Psoas muscle (tissue), 8 donors: Measurements from ENCODE around the gene PCMTD2. TPM values are rescaled to one million over a fixed set of nuclear protein-coding genes. Genes with fewer than 3 reads are reported as not detected.
A peak's percentile ranks its signal among the peaks of the same experiment; 100 is the strongest.
"Not testable (repeated sequence)": the region's sequence is repeated elsewhere in the genome, so short reads cannot be mapped to it uniquely, and the experiment has no call there.

ENCODE experiments used
- ATAC-seq, 4 donors: fragments of 200-7000 bp; cut with Tn5 transposase; one replicate each; pipeline ENCODE4 v1.9.1; 2020; ENCODE audit warnings: moderate library complexity in 3 of 4, mild to moderate bottlenecking in 2 of 4
- DNase-seq, 2 donors: peaks; one replicate each; pipeline ENCODE4 v3.0.0-alpha.2; 2020
- H3K27ac ChIP-seq: fragments of 200-600 bp; one replicate; pipeline ENCODE4 v1.8.0; 2022
- H3K27me3 ChIP-seq, 3 donors: fragments of 200-600 bp in 1 of 3; one replicate each; pipeline versions ENCODE4 v1.6.1 to v1.8.0; 2013 to 2022; ENCODE audit warnings: low read length in 2 of 3, mild to moderate bottlenecking in 2 of 3, moderate library complexity in 1 of 3; ENCODE audit not compliant: insufficient read depth in 3 of 3
- H3K36me3 ChIP-seq, 2 donors: fragments of 200-600 bp in 1 of 2; one replicate each; pipeline versions ENCODE4 v1.6.1 to v1.8.0; 2013 to 2022; ENCODE audit warnings: low read depth in 1 of 2, mild to moderate bottlenecking in 1 of 2, moderate library complexity in 1 of 2; ENCODE audit not compliant: insufficient read depth in 1 of 2
- H3K4me1 ChIP-seq: fragments of 200-600 bp; one replicate; pipeline ENCODE4 v1.8.0; 2022
- H3K4me3 ChIP-seq: fragments of 200-600 bp; one replicate; pipeline ENCODE4 v1.8.0; 2022; ENCODE audit warnings: mild to moderate bottlenecking
- H3K9me3 ChIP-seq: fragments of 200-600 bp; one replicate; pipeline ENCODE4 v1.8.0; 2022
- WGBS, 3 donors: extraction: QIAGEN DNeasy Blood & Tissue Kit; methylation state at CpG; one replicate each; pipeline versions ENCODE4 v1.1.6 to v1.1.7; 2013; 5-methylcytosine and 5-hydroxymethylcytosine counted together
- intact Hi-C, 2 donors: fragments of 100-400 bp; cut with DNase I; formaldehyde crosslinking; loops; one replicate each; pipeline versions ENCODE4 v1.11.0 to v1.14.2; 2022
- polyA plus RNA-seq, 3 donors: library from polyadenylated mRNA; stranded (reverse); fragments of 200-250 nt; gene quantifications; one replicate each; pipeline ENCODE4 v1.2.3, GENCODE V29; 2013
- total RNA-seq, 4 donors: library from RNA; stranded (reverse); fragmentation: NEBNext Ultra II Directional in 2 of 4; extraction: Animal tissue kit (Norgen Biotek cat#: 25700) in 2 of 4; gene quantifications; one replicate each; pipeline versions ENCODE4 v1.2.1 to v1.2.4, GENCODE V29; 2021 to 2023
- donor health status: healthy with polysubstance abuse.
- donor health status: DM: no; HTN: no; CAD: no; lungs with moderate emphysema.
- donor health status: Bipolar disorder and iron deficiency.
- donor health status: healthy.
- donor health status: DM: yes; HTN: yes; CAD: no.
- donor health status: DM: no; HTN: no; CAD: no.
- donor health status: DM: no; HTN: no; CAD: no.
- donor health status: DM: yes; HTN: yes; CAD: no.

Gene PCMTD2
- total and polyA plus RNA-seq, 7 donors, result 11.7 to 47.3 (median 37.8) TPM

DNA sequence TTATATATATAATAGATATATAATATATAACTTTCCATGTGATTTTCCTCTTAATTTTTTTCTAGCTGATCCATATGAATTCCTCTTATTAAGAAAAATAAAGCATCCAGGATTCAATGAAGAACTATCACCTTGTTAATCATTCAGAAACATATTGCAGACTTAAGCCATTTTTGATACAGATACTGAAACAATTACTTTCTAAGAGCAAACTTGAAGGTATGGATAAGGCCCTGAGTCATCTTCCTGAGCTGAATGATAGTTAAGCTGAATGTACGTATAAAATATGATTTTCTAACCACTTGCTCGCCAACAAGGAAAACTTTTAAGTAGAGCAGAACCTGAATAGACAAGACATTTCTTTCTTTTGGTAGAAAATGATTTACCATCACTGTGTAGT, 47.5 kb downstream of the PCMTD2 start:
- H3K27me3 ChIP-seq, H3K27ac ChIP-seq, DNase-seq, H3K4me1 ChIP-seq, H3K36me3 ChIP-seq, H3K4me3 ChIP-seq, H3K9me3 ChIP-seq, ATAC-seq, intact Hi-C loops: not testable (repeated sequence)
- WGBS, 3 donors, result 75 to 88% (median 78%) methylated on average over 1 of the region's 2 CpGs

DNA sequence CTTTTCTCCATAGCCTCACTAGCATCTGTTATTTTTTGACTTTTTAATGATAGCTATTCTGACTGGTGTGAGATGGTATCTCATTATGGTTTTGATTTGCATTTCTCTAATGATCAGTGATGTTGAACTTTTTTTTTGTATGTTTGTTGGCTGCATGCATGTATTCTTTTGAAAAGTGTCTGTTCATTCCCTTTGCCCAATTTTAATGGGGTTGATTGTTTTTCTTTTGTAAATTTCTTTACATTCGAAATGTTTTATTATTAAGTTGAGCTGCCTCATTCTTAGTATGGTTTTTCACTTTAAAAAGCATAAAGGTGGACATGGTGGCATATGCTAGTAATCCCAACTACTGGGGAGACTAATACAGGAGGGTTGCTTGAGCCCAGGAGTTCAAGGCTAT, 58.2 kb downstream of the PCMTD2 start:
- H3K4me1 ChIP-seq, intact Hi-C loops, H3K27me3 ChIP-seq, H3K4me3 ChIP-seq, DNase-seq, H3K36me3 ChIP-seq, ATAC-seq, H3K27ac ChIP-seq, H3K9me3 ChIP-seq: not testable (repeated sequence)
- 52 to 62% (median 54%) methylated on average over 1 of the region's 1 CpG for WGBS, 3 donors

DNA sequence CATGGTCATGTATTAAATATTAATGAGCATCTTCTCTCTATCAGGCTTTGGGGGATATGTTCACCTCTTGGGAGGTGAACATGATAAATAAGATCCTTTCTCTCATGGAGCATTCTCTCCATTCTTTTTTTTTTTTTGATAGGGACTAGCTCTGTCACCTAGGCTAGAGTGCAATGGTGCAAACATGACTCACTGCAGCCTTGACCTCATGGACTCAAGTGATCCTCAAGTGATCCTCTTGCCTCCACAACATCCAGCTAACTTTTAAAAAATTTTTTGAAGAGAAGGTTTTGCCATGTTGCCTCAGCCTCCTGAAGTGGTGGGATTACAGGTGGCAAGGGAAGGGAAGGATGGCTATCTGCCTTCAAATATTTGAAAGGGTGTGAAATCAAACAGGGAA, 59.8 kb downstream of the PCMTD2 start:
- ATAC-seq, result not testable (repeated sequence)

DNA sequence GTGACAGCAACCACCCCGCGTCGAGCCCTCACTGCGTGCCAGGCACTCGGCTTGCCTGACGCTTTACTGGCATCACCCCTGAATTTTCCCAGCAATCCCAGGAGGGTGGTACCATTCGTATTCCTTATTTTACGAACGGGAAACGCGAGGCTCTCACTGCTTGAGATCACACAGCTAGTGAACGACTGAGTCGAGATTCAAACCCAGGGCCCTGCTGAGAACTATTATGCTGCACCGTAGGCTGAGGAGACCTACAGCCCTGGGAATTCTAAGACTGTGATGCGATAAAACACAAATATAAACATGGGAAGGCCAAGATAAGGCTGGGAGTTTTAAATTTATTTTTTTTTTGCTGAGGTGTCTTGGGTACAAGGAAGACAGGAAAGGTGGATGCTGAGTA, 60.3 kb downstream of the PCMTD2 start:
- H3K27me3 ChIP-seq, H3K9me3 ChIP-seq, DNase-seq, intact Hi-C loops, H3K36me3 ChIP-seq, H3K4me1 ChIP-seq, H3K27ac ChIP-seq, ATAC-seq, H3K4me3 ChIP-seq: not testable (repeated sequence)
- 45 to 53% (median 50%) methylated on average over 8 to 9 of the region's 15 CpGs for WGBS, 3 donors

More for the DNA sequence above, 59.8 kb downstream of the PCMTD2 start:
- H3K27ac ChIP-seq, DNase-seq, H3K9me3 ChIP-seq, H3K36me3 ChIP-seq, intact Hi-C loops, H3K4me1 ChIP-seq, H3K27me3 ChIP-seq, H3K4me3 ChIP-seq: not testable (repeated sequence)

DNA sequence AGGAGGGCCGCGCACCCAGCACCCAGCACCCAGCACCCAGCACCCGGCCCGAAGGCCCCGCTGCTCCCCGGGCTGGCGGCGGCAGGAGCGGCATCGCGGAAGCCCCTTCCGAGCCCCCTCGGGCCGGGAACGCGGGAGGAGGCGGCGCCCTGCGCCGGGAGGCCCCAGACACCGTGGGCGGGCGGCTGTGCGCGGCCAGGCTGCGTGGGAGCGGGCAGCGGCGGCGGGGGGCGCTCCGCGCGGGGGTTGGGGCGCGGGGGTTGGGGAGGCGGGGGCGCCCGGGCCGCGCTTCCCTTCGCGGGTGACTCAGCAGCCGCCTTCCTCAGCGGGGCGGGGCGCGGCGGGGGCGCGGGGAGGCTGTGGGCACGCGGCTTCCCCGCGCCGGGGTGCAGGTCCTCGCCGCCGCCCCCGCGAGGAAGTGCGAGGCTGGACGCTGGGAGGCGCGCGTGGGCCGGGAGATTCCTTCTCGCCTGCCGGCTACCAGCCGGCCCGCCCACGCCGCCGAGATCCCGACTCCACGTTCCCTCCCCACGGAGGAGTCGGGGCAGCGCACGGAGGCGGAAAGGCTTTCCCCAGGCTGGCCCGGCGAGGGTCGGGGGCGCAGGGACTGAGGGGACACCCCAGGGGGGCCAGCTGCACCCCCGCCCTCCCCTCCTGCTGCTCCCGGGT, 61.0 kb downstream of the PCMTD2 start:
- H3K4me1 ChIP-seq, H3K27ac ChIP-seq, intact Hi-C loops, H3K36me3 ChIP-seq, H3K9me3 ChIP-seq, H3K27me3 ChIP-seq: not testable (repeated sequence)
- DNase-seq (peak; percentile 42 to 60), ATAC-seq (peak; percentile 36 to 61 (median 52))
- H3K4me3 ChIP-seq, result peak overlapping the region; percentile 18
- 3 to 5% (median 3%) methylated on average over 39 to 85 of the region's 87 CpGs for WGBS, 3 donors

DNA sequence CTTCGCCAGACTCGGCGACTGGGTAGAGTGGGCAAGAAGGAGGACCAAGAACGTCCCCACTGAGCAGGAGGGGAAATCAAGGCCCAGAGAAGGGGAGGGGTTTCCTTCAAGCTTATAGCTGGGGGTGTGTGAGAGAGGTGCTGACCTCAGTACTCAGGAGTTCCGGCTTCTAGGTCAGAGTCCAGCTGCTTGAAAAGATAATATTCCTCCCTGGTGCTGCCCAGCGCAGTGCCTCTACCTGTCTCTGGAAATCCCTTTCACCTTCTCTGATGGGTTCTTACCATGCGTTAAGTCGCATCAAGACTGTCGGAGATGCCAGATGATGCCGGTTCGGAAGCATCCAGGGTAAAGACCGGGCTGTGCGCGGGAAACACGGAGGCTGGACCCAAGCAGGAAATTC, 61.8 kb downstream of the PCMTD2 start:
- H3K27me3 ChIP-seq, H3K9me3 ChIP-seq, H3K36me3 ChIP-seq, H3K27ac ChIP-seq, H3K4me3 ChIP-seq, ATAC-seq, DNase-seq, intact Hi-C loops, H3K4me1 ChIP-seq: not testable (repeated sequence)
- WGBS, 3 donors, result 79 to 85% (median 83%) methylated on average over 10 to 11 of the region's 15 CpGs

DNA sequence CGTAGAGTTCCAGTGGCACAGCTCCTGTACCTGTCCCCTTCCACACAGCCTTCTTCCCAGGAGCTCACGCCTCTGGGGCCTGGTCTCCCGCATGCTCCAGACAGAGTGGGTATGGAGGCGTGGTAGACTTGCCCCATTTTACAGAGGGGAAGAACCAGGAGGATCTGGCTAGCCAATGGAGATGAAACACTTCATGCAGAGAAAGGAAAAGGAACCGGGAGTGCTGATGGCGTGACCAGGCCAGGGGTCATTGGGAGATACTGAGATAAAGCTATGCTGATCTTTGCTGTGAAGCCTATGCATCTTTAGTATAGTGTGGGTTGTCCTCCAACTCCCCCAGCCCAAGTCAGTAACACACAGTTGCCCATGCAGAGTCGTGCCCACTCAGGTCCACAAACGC, 62.5 kb downstream of the PCMTD2 start:
- H3K4me1 ChIP-seq, H3K27me3 ChIP-seq, intact Hi-C loops, H3K4me3 ChIP-seq, DNase-seq, H3K27ac ChIP-seq, H3K9me3 ChIP-seq, ATAC-seq, H3K36me3 ChIP-seq: not testable (repeated sequence)
- WGBS, 3 donors, result 79 to 81% (median 80%) methylated on average over 6 to 8 of the region's 8 CpGs

DNA sequence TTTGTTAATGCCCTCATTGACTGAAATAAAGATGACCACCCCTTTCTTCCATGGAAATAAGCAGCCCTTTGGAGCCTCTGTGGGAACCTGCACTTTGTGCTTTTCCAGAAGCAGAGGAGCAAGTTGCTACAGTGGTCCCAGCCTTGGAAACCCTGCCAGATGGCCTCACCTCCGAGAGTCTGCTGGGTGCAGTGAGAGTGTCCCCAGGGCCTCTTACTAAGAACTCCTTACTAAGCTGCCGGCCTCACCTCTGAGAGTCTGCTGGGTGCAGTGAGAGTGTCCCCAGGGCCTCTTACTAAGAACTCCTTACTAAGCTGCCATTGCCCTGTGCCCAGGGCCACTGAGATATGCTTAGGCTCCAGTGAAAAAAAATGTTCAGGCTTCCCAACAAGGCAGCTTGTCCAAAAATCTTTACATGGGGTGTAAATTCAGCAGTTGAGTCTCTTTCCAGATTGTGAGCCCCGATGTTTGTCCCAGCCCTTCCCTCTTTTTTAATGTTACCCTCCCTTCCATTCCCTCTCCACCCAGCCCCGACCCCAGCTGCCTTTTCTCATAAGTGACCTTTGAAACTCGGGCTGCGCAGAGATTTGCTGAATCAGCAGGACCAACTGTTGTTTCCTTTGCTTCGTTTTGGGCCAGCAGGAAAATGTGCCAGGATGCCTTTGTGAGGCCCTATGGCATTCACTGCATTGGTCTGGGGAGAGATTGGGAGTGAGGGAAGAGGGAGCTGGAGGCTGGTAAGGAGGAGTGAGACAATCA, 66.7 kb downstream of the PCMTD2 start:
- intact Hi-C loops, result not testable (repeated sequence)

More for the DNA sequence above, 66.7 kb downstream of the PCMTD2 start:
- H3K4me3 ChIP-seq, H3K27ac ChIP-seq, H3K9me3 ChIP-seq, H3K27me3 ChIP-seq, H3K4me1 ChIP-seq, H3K36me3 ChIP-seq, DNase-seq, ATAC-seq: not testable (repeated sequence)
- 57 to 62% (median 61%) methylated on average over 7 of the region's 7 CpGs for WGBS, 3 donors

Other genes with a start within 250 kb of the PCMTD2 start
- gene C20orf204, start 219.6 kb upstream of the PCMTD2 start, total RNA-seq, result under 1 TPM; 0.25 to 0.71 (median 0.55) TPM
- gene C20orf204, start 219.6 kb upstream of the PCMTD2 start, polyA plus RNA-seq, result under 1 TPM in 2 of 3 donors, not detected in 1; 0.30 to 0.64 TPM
- 10 to 100 TPM; 11.7 to 50.8 (median 30.5) TPM for gene SOX18, start 206.1 kb upstream of the PCMTD2 start, total RNA-seq
- 10 to 100 TPM in 1 of 3 donors, 1 to 10 TPM in 2; 4.2 to 15.4 (median 6.5) TPM for gene SOX18, start 206.1 kb upstream of the PCMTD2 start, polyA plus RNA-seq
- gene TCEA2, start 192.6 kb upstream of the PCMTD2 start, total RNA-seq, result 10 to 100 TPM; 30.2 to 43.4 (median 37.6) TPM
- gene TCEA2, start 192.6 kb upstream of the PCMTD2 start, polyA plus RNA-seq, result 10 to 100 TPM; 15.1 to 24.9 (median 15.6) TPM
- 1 to 10 TPM; 2.0 to 3.5 (median 2.4) TPM for gene RGS19, start 176.2 kb upstream of the PCMTD2 start, total RNA-seq
- 1 to 10 TPM; 3.7 to 5.7 (median 3.8) TPM for gene RGS19, start 176.2 kb upstream of the PCMTD2 start, polyA plus RNA-seq
- under 1 TPM; 0.17 to 0.94 (median 0.21) TPM for gene OPRL1, start 175.7 kb upstream of the PCMTD2 start, total RNA-seq
- gene OPRL1, start 175.7 kb upstream of the PCMTD2 start, polyA plus RNA-seq, result under 1 TPM; 0.03 to 0.08 (median 0.08) TPM
- not detected for gene LKAAEAR1, start 171.3 kb upstream of the PCMTD2 start, total RNA-seq
- not detected for gene LKAAEAR1, start 171.3 kb upstream of the PCMTD2 start, polyA plus RNA-seq
- gene NPBWR2, start 148.2 kb upstream of the PCMTD2 start, total RNA-seq, result not detected
- gene NPBWR2, start 148.2 kb upstream of the PCMTD2 start, polyA plus RNA-seq, result not detected
- not detected for gene MYT1, start 91.3 kb upstream of the PCMTD2 start, total RNA-seq
- gene MYT1, start 91.3 kb upstream of the PCMTD2 start, polyA plus RNA-seq, result under 1 TPM in 1 of 3 donors, not detected in 2; under 0.01 TPM